HCT116 (cell line): ENCODE measurements around the gene AUTS2. TPM values are rescaled to one million over a fixed set of nuclear protein-coding genes. Genes with fewer than 3 reads are reported as not detected.

Experiments
- ATAC-seq: fragments of 200-7000 bp; cut with Tn5 transposase; 2 replicates; pipeline ENCODE4 v1.9.1; 2020; ENCODE audit warnings: mild to moderate bottlenecking, moderate library complexity
- BruUV-seq: library from RNA; stranded (reverse); fragments of 400-500 nt; replicated peaks from 2 replicates; lab custom pipeline; 2021; lab: Mats Ljungman, UMichigan
- CTCF ChIA-PET: fragments of 300-600 bp; sonication (Branson Sonifier 250); formaldehyde crosslinking; loops from one replicate; lab custom pipeline; 2021; ENCODE audit warnings: antibody characterized with exemption; lab: Charles Lee
- POLR2A ChIA-PET: fragments of 300-600, 350-600 bp; sonication (Branson Sonifier 250); formaldehyde crosslinking; loops from one replicate; lab custom pipeline; 2021; ENCODE audit warnings: antibody characterized with exemption; lab: Charles Lee
- RAD21 ChIA-PET, 2 experiments: fragments of 300-600 bp; sonication (Branson Sonifier 250); formaldehyde crosslinking; loops; one replicate each; lab custom pipeline; 2023; ENCODE audit warnings: low total read pairs in 2 of 2; ENCODE audit not compliant: uncharacterized antibody in 2 of 2, unreplicated experiment in 2 of 2, low non-redundant PET in 1 of 2; lab: Charles Lee
- DNase-seq: peaks from one replicate; pipeline ENCODE4 v3.0.0-alpha.2; 2010; ENCODE audit warnings: low read depth, low spot score
- H2AFZ ChIP-seq: fragments of 200-600 bp; shearing (Covaris generic), sonication (generic); 2 replicates; pipeline ENCODE4 v1.6.1; 2017; ENCODE audit warnings: low read depth, mixed run types, mixed read lengths, antibody characterized with exemption, low read length; ENCODE audit not compliant: poor library complexity, severe bottlenecking
- H3K27ac ChIP-seq: 2 replicates; pipeline ENCODE4 v1.5.1; 2012; ENCODE audit warnings: low read depth, low read length
- H3K27me3 ChIP-seq: fragments of 200-600 bp; sonication (generic); 2 replicates; pipeline ENCODE4 v1.6.1; 2016; ENCODE audit warnings: mixed run types, low read length, mixed read lengths; ENCODE audit not compliant: insufficient read depth
- H3K36me3 ChIP-seq, 2 experiments: fragments of 200-500 bp in 1 of 2; fragments of 200-600 bp in 1 of 2; sonication (Bioruptor generic) in 1 of 2; sonication (generic) in 1 of 2; 2 replicates each; pipeline versions ENCODE4 v1.5.1 to v1.6.1; 2014 to 2016; ENCODE audit warnings: low read length in 2 of 2, inconsistent platforms in 1 of 2, mixed read lengths in 1 of 2, mixed run types in 1 of 2; ENCODE audit not compliant: insufficient read depth in 2 of 2, control insufficient read depth in 1 of 2
- H3K4me1 ChIP-seq, 2 experiments: fragments of 200-600 bp in 1 of 2; sonication (generic) in 1 of 2; 2 replicates each; pipeline versions ENCODE4 v1.5.1 to v1.6.1; 2012 to 2017; ENCODE audit warnings: low read length in 2 of 2, inconsistent platforms in 1 of 2, mild to moderate bottlenecking in 1 of 2, mixed read lengths in 1 of 2, mixed run types in 1 of 2, moderate library complexity in 1 of 2; ENCODE audit not compliant: insufficient read depth in 2 of 2, control insufficient read depth in 1 of 2
- H3K4me2 ChIP-seq: fragments of 200-600 bp; sonication (generic); 2 replicates; pipeline ENCODE4 v1.6.1; 2017; ENCODE audit warnings: mixed run types, low read length, mixed read lengths
- H3K4me3 ChIP-seq, 2 experiments: fragments of 200-600 bp in 1 of 2; sonication (generic) in 1 of 2; replicated peaks in 1 of 2; 2 replicates each; pipeline ENCODE4 v1.5.1; 2011 to 2016; ENCODE audit warnings: low read length in 2 of 2, control low read depth in 1 of 2, low read depth in 1 of 2, mild to moderate bottlenecking in 1 of 2, mixed read lengths in 1 of 2, mixed run types in 1 of 2
- H3K79me2 ChIP-seq: fragments of 200-600 bp; sonication (generic); 2 replicates; pipeline ENCODE4 v1.6.1; 2017; ENCODE audit warnings: mild to moderate bottlenecking, mixed run types, low read length, moderate library complexity, mixed read lengths; ENCODE audit not compliant: insufficient read depth
- H3K9ac ChIP-seq: fragments of 200-600 bp; sonication (generic); 2 replicates; pipeline ENCODE4 v1.6.1; 2016; ENCODE audit warnings: low read length, mixed read lengths
- H3K9me2 ChIP-seq: fragments of 200-600 bp; sonication (generic), shearing (Covaris generic); 2 replicates; pipeline ENCODE4 v1.6.1; 2017; ENCODE audit warnings: mixed run types, mild to moderate bottlenecking, moderate library complexity; ENCODE audit not compliant: insufficient read depth
- H3K9me3 ChIP-seq, 2 experiments: fragments of 200-500 bp in 1 of 2; fragments of 200-600 bp in 1 of 2; sonication (Bioruptor generic) in 1 of 2; sonication (generic) in 1 of 2; 2 replicates each; pipeline ENCODE4 v1.6.1; 2014 to 2017; ENCODE audit warnings: low read length in 2 of 2, mixed read lengths in 2 of 2, inconsistent platforms in 1 of 2, low read depth in 1 of 2, mild to moderate bottlenecking in 1 of 2, mixed run types in 1 of 2, moderate library complexity in 1 of 2; ENCODE audit not compliant: control insufficient read depth in 1 of 2, insufficient read depth in 1 of 2
- H4K20me1 ChIP-seq: fragments of 200-600 bp; sonication (generic), shearing (Covaris generic); 2 replicates; pipeline ENCODE4 v1.6.1; 2017; ENCODE audit warnings: mixed run types, mild to moderate bottlenecking, moderate library complexity; ENCODE audit not compliant: insufficient read depth
- ATF3 ChIP-seq: IDR thresholded peaks from 2 replicates; pipeline ENCODE4 v1.6.1; 2012
- CEBPB ChIP-seq: IDR thresholded peaks from 2 replicates; pipeline ENCODE4 v1.6.1; 2012; ENCODE audit warnings: low read depth
- CTCF ChIP-seq, 3 experiments: fragments of 200-600 bp in 1 of 3; sonication (generic) in 1 of 3; IDR thresholded peaks in 2 of 3; conservative IDR thresholded peaks in 1 of 3; 2 replicates each; pipeline ENCODE4 v1.5.1; 2012 to 2017; ENCODE audit warnings: low read depth in 2 of 3, low read length in 2 of 3, antibody characterized with exemption in 1 of 3, borderline replicate concordance in 1 of 3, control low read depth in 1 of 3, mild to moderate bottlenecking in 1 of 3, mixed read lengths in 1 of 3, mixed run types in 1 of 3, moderate library complexity in 1 of 3; ENCODE audit not compliant: insufficient read depth in 1 of 3
- EGR1 ChIP-seq: IDR thresholded peaks from 2 replicates; pipeline ENCODE4 v1.6.1; 2012; ENCODE audit warnings: low read depth
- ELF1 ChIP-seq: IDR thresholded peaks from 2 replicates; pipeline ENCODE4 v1.6.1; 2012; ENCODE audit warnings: low read depth, borderline replicate concordance
- EZH2phosphoT487 ChIP-seq: fragments of 200-600 bp; IDR thresholded peaks from 2 replicates; pipeline ENCODE4 v1.6.1; 2018; ENCODE audit warnings: antibody characterized with exemption, borderline replicate concordance
- FOSL1 ChIP-seq: IDR thresholded peaks from 2 replicates; pipeline ENCODE4 v1.6.1; 2012; ENCODE audit warnings: low read depth
- JUND ChIP-seq: IDR thresholded peaks from 2 replicates; pipeline ENCODE4 v1.6.1; 2012
- MAX ChIP-seq: IDR thresholded peaks from 2 replicates; pipeline ENCODE4 v1.6.1; 2012
- POLR2AphosphoS5 ChIP-seq: IDR thresholded peaks from 2 replicates; pipeline ENCODE4 v1.6.1; 2011; ENCODE audit warnings: mild to moderate bottlenecking, low read depth, low read length, moderate library complexity
- REST ChIP-seq: IDR thresholded peaks from 2 replicates; pipeline ENCODE4 v1.6.1; 2012; ENCODE audit warnings: low read depth
- SP1 ChIP-seq: IDR thresholded peaks from 2 replicates; pipeline ENCODE4 v1.6.1; 2012; ENCODE audit warnings: low read depth
- YY1 ChIP-seq: IDR thresholded peaks from 2 replicates; pipeline ENCODE4 v1.6.1; 2011; ENCODE audit warnings: low read length, low read depth, moderate library complexity, mild to moderate bottlenecking; ENCODE audit not compliant: insufficient replicate concordance; ENCODE audit errors: extremely low read depth
- ZNF274 ChIP-seq: fragments of 200-500 bp; sonication (Bioruptor generic); IDR thresholded peaks from 2 replicates; pipeline ENCODE4 v1.6.1; 2014; ENCODE audit warnings: mild to moderate bottlenecking, low read depth, low read length, inconsistent platforms
- intact Hi-C: fragments of 100-400 bp; cut with micrococcal nuclease; formaldehyde crosslinking; loops from 2 replicates; pipeline ENCODE4 v1.10.0; 2022
- total RNA-seq: library from RNA; stranded (reverse); gene quantifications from one replicate; pipeline ENCODE4 v1.2.1, GENCODE V29; 2021; ENCODE audit not compliant: unreplicated experiment

AUTS2 gene
- total RNA-seq, 1 experiment from 2014 or later: 0.93 TPM

- intact Hi-C loops: no loop called here
- Histone ChIP-seq H3K9ac (no peak overlapping the region), H3K79me2 (no peaks in the 10 kb centered on the region), H3K4me1 (no peaks in the 10 kb centered on the region), H3K27me3 (no peaks in the 10 kb centered on the region), H3K9me3 (peaks cover 10 to 27% of the 10 kb centered on the region in 2 experiments; a peak in 2 of 4 replicates), H4K20me1 (no peaks in the 10 kb centered on the region), H3K4me3 (no peak overlapping the region), H3K27ac (no peak overlapping the region), H3K9me2 (no peaks in the 10 kb centered on the region), H3K36me3 (no peaks in the 10 kb centered on the region), H3K4me2 (no peak overlapping the region), H2AFZ (no peak overlapping the region)
- POLR2A ChIA-PET: no interaction called here
- TF ChIP-seq JUND (no peak), MAX (no peak), EGR1 (no peak), ZNF274 (no peak), CEBPB (no peak), POLR2AphosphoS5 (no peak), EZH2phosphoT487 (no peak)
- no peak for DNase-seq
- RAD21 ChIA-PET: no interaction called here
- CTCF ChIA-PET: no interaction called here
- no TSS peak for BruUV-seq
- ATAC-seq: no peak
Observed at GRCh38 chr7:70152313-70152712, 554.0 kb downstream of the AUTS2 start.

- H3K9me3 ChIP-seq: peaks cover 10 to 27% of the 10 kb centered on the region in 2 experiments; a peak in 2 of 4 replicates
- H3K27me3 ChIP-seq: no peaks in the 10 kb centered on the region
- POLR2A ChIA-PET: no interaction called here
- CTCF ChIA-PET: no interaction called here
- H3K36me3 ChIP-seq: no peaks in the 10 kb centered on the region
- no TSS peak for BruUV-seq
- no peak overlapping the region for H3K4me3 ChIP-seq
- no peaks in the 10 kb centered on the region for H3K79me2 ChIP-seq
- H3K4me1 ChIP-seq: no peaks in the 10 kb centered on the region
- no peak overlapping the region for H3K9ac ChIP-seq
- no peak overlapping the region for H3K4me2 ChIP-seq
- no peak for DNase-seq
- H3K27ac ChIP-seq: no peak overlapping the region
- ATAC-seq: no peak
- intact Hi-C loops: no loop called here
- RAD21 ChIA-PET: no interaction called here
- no peaks in the 10 kb centered on the region for H3K9me2 ChIP-seq
- no peaks in the 10 kb centered on the region for H4K20me1 ChIP-seq
- no peak overlapping the region for H2AFZ ChIP-seq
- TF ChIP-seq YY1: no peak
- TF ChIP-seq EZH2phosphoT487: no peak
- TF ChIP-seq ELF1: no peak
- TF ChIP-seq MAX: no peak
- no peak for TF ChIP-seq REST
- TF ChIP-seq POLR2AphosphoS5: no peak
- no peak for TF ChIP-seq SP1
- no peak for TF ChIP-seq FOSL1
- no peak for TF ChIP-seq CTCF (IDR thresholded peaks at IDR 0.05 in 2 of 3, conservative IDR thresholded peaks at IDR 0.05 in 1 of 3; ENCODE audit: borderline replicate concordance in 1 of 3, insufficient read depth in 1 of 3, low read depth in 2 of 3, low read length in 2 of 3)
- TF ChIP-seq ATF3: no peak
Observed at GRCh38 chr7:70153933-70154332, 555.7 kb downstream of the AUTS2 start.
